ENCODE data around the gene RABGAP1L. TPM values are rescaled to one million over a fixed set of nuclear protein-coding genes. Genes with fewer than 3 reads are reported as not detected.
"Not testable (repeated sequence)": the region's sequence is repeated elsewhere in the genome, so short reads cannot be mapped to it uniquely, and the experiment has no call there.

Gene RABGAP1L
- total and polyA plus RNA-seq, 2 experiments from 2014 or later, result 9.2 to 21.4 TPM

DNA sequence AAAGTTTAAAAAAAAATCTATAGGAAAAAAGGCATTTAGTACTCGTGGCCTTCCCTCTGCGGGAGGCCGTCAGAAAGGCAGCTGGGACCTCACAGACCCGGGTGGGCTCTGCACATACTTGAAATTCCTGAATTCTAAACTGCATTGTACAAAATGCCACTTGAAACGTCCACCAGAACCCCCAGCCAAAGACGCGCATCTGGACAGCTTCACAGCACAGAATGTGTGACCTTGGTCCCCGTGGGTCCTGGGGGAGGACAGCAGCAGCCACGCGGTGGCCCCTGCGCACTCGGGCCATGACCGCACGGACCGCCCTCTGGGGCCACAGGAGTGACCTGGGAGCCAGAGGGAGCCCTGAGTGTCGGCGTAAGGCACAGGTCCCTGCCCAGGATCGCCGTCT lies 884.5 kb downstream of the RABGAP1L start:
- Histone ChIP-seq H3K9me3 (ENCODE audit: low read depth) (no peaks in the 10 kb centered on the region), H3K36me3 (no peaks in the 10 kb centered on the region), H3K4me3 (no peak overlapping the region), H3K4me1 (ENCODE audit: low read depth) (no peaks in the 10 kb centered on the region), H3K27me3 (no peaks in the 10 kb centered on the region), H3K27ac (no peak overlapping the region)
- TF ChIP-seq, protein P1, sequence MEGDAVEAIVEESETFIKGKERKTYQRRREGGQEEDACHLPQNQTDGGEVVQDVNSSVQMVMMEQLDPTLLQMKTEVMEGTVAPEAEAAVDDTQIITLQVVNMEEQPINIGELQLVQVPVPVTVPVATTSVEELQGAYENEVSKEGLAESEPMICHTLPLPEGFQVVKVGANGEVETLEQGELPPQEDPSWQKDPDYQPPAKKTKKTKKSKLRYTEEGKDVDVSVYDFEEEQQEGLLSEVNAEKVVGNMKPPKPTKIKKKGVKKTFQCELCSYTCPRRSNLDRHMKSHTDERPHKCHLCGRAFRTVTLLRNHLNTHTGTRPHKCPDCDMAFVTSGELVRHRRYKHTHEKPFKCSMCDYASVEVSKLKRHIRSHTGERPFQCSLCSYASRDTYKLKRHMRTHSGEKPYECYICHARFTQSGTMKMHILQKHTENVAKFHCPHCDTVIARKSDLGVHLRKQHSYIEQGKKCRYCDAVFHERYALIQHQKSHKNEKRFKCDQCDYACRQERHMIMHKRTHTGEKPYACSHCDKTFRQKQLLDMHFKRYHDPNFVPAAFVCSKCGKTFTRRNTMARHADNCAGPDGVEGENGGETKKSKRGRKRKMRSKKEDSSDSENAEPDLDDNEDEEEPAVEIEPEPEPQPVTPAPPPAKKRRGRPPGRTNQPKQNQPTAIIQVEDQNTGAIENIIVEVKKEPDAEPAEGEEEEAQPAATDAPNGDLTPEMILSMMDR (IDR thresholded peaks at IDR 0.05; ENCODE audit: low read depth, low read length), result no peak
- no peak for DNase-seq (ENCODE audit: low read depth in 1 of 2, low spot score in 1 of 2)

DNA sequence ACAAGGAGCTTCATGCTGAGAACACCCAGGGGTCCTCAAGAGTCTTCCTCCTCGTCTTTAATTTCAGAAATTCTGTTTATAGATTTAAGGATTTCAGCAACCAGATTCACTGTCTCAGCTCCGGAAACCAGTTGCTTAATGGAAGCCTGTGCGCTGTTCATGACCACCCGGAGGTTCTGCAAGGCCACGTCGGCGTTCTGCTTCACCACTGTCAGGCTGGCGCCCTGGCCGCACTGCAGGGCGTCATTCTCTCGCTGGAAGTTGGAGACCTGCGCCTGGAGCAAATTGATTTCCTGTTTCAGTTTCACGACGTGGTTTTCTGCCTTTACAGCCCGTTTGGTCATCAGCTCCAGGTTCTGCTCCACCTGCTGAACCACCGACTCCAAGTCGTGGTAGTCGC lies 885.3 kb downstream of the RABGAP1L start:
- not testable (repeated sequence) for H3K9me3 ChIP-seq (ENCODE audit: low read depth); H3K27me3 ChIP-seq; H3K4me3 ChIP-seq; DNase-seq (ENCODE audit: low read depth in 1 of 2, low spot score in 1 of 2); H3K36me3 ChIP-seq; H3K27ac ChIP-seq; H3K4me1 ChIP-seq (ENCODE audit: low read depth)

Other genes with a start within 250 kb of the RABGAP1L start
- 0.36 TPM in 1 of 2 replicates, not detected in the other for gene SERPINC1, start 242.2 kb upstream of the RABGAP1L start, total RNA-seq
- not detected in 2 replicates for gene SERPINC1, start 242.2 kb upstream of the RABGAP1L start, polyA plus RNA-seq
- gene RC3H1, start 137.2 kb upstream of the RABGAP1L start, total RNA-seq, result 17.6 and 28.1 TPM in 2 replicates
- 7.7 and 8.9 TPM in 2 replicates for gene RC3H1, start 137.2 kb upstream of the RABGAP1L start, polyA plus RNA-seq

Measured in cardiac muscle cell (in vitro differentiated cells and primary cell).